Hematopoietic multipotent progenitor cell treated with erythropoietin and hydrocortisone succinate and interleukin-3 and kit ligand, for 15 days (in vitro differentiated cells): ENCODE measurements around the gene ZNF181.

ENCODE experiments used
- DNase-seq: peaks from one replicate; pipeline ENCODE4 v3.0.0-alpha.2; 2015; ENCODE audit warnings: low spot score

Gene ZNF181

GRCh38 chr19:34759218-34759917 is 25.3 kb downstream of the ZNF181 start:
- no peak for DNase-seq

GRCh38 chr19:34766386-34766785 is 32.3 kb downstream of the ZNF181 start:
- DNase-seq: no peak

GRCh38 chr19:34767951-34768350 is 33.9 kb downstream of the ZNF181 start:
- no peak for DNase-seq

GRCh38 chr19:34772697-34773554 is 38.9 kb downstream of the ZNF181 start, which contains the start of gene ZNF599:
TSS of gene ZNF599 (minus strand) at chr19:34773215. CDS start at chr19:34772841, 374 bp downstream.
- DNase-seq: peak; percentile 76

GRCh38 chr19:34773555-34773864 is 39.5 kb downstream of the ZNF181 start:
- no peak for DNase-seq

- no peak for DNase-seq
Measured at GRCh38 chr19:34774857-34775256, 40.8 kb downstream of the ZNF181 start.

- DNase-seq: no peak
Measured at GRCh38 chr19:34778342-34778741, 44.3 kb downstream of the ZNF181 start.

- no peak for DNase-seq
Measured at GRCh38 chr19:34779652-34780051, 45.6 kb downstream of the ZNF181 start.

GRCh38 chr19:34786236-34786635 is 52.2 kb downstream of the ZNF181 start:
- DNase-seq: no peak

GRCh38 chr19:34787059-34787824 is 53.2 kb downstream of the ZNF181 start:
- DNase-seq: no peak

- DNase-seq: no peak
Measured at GRCh38 chr19:34788074-34788473, 54.0 kb downstream of the ZNF181 start.

GRCh38 chr19:34793565-34793964 is 59.5 kb downstream of the ZNF181 start:
- DNase-seq: no peak

- DNase-seq: no peak
Measured at GRCh38 chr19:34794066-34794960, 60.3 kb downstream of the ZNF181 start.
